Fibroblast of mammary gland (primary cell): Measurements from ENCODE around the gene YTHDF2.
"Not testable (repeated sequence)": the region's sequence is repeated elsewhere in the genome, so short reads cannot be mapped to it uniquely, and the experiment has no call there.

ENCODE experiments used
- DNase-seq: peaks from one replicate; pipeline ENCODE4 v3.0.0-alpha.2; 2010; ENCODE audit warnings: low read depth
- H3K4me3 ChIP-seq: 2 replicates; pipeline ENCODE4 v1.5.1; 2011; ENCODE audit warnings: low read depth, mild to moderate bottlenecking, low read length, moderate library complexity; ENCODE audit not compliant: control insufficient read depth
- TF ChIP-seq, protein P1 (sequence below): conservative IDR thresholded peaks from 2 replicates; pipeline ENCODE4 v1.5.1; 2011; ENCODE audit warnings: low read depth, low read length, inconsistent platforms; ENCODE audit not compliant: control insufficient read depth, insufficient read depth

Gene YTHDF2

DNA sequence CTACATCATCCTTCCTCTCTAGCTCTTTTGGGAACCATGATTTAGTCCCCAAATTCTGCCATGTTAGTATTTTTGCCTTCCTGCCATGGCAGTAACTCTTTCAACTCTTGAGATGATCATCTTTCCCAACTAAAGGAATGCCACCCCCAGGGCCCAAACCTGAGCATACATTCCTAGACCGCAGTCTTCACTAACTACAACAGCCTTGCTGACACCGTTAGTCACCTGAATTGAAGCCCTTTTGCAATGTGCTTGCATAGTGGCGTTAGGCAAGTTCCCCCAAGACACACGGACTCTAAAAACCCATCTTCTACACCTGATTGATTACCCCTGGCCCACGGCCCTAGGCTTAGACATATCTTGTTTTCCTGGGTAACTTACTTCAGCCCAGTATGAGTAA, 16.4 kb upstream of the YTHDF2 start:
- no peak for DNase-seq
- H3K4me3 ChIP-seq = no peak overlapping the region
- TF ChIP-seq, protein P1, sequence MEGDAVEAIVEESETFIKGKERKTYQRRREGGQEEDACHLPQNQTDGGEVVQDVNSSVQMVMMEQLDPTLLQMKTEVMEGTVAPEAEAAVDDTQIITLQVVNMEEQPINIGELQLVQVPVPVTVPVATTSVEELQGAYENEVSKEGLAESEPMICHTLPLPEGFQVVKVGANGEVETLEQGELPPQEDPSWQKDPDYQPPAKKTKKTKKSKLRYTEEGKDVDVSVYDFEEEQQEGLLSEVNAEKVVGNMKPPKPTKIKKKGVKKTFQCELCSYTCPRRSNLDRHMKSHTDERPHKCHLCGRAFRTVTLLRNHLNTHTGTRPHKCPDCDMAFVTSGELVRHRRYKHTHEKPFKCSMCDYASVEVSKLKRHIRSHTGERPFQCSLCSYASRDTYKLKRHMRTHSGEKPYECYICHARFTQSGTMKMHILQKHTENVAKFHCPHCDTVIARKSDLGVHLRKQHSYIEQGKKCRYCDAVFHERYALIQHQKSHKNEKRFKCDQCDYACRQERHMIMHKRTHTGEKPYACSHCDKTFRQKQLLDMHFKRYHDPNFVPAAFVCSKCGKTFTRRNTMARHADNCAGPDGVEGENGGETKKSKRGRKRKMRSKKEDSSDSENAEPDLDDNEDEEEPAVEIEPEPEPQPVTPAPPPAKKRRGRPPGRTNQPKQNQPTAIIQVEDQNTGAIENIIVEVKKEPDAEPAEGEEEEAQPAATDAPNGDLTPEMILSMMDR = no peak

DNA sequence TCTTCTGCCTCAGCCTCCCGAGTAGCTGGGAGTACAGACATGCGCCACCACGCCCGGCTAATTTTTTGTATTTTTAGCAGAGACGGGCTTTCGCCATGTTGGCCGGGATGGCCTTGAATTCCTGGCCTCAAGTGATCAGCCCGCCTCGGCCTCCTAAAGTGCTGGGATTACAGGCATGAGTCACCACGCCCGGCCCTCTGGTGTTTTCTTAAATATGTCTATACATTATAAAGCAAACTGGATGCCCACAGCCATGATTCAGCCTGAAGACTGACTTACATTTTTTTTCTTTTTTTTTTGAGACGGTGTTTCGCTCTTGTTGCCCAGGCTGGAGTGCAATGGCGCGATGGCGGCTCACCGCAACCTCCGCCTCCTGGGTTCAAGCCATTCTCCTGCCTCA, 14.8 kb upstream of the YTHDF2 start:
- not testable (repeated sequence) for H3K4me3 ChIP-seq, DNase-seq

DNA sequence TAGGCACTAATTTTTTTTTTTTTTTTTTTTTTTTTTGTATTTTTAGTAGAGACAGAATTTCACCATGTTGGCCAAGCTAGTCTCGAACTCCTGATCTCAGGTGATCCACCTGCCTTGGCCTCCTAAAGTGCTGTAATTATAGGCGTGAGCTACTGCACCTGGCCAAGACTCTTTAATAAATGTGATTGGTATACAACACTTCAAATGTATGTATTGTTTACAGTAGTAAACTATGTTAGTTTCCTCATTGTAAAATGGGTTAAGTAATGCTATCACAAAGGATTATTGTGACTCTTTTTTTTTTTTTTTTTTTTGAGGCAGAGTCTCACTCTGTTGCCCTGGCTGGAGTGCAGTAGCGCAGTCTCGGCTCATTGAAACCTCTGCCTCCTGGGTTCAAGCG, 11.4 kb upstream of the YTHDF2 start:
- not testable (repeated sequence) for DNase-seq, H3K4me3 ChIP-seq

DNA sequence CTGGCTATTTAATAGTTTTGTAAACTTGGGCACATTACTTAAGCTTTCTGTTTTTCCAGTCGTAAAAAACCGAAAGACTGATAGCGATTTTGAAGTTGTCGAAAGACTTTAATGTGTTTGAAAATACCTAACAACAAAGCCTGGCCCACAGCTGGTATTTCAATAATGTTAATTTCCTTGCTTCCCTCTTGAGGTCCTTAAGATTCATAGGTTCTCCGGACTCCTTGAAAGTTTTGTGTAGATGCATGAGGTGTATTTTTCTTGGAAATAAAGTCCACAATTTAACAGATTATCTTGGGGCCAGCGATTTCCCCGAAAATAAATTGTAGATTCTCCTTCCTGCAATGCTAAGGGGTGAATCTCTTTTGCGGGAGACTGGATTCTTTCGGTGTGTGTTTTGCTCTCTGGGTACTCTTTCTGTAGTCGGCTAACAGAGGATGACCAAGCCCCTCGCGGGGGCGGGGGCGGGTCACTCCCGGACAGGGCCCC, 735 bp upstream of the YTHDF2 start:
- H3K4me3 ChIP-seq = peak overlapping the region; percentile 60
- TF ChIP-seq, protein P1 = no peak
- DNase-seq = no peak

DNA sequence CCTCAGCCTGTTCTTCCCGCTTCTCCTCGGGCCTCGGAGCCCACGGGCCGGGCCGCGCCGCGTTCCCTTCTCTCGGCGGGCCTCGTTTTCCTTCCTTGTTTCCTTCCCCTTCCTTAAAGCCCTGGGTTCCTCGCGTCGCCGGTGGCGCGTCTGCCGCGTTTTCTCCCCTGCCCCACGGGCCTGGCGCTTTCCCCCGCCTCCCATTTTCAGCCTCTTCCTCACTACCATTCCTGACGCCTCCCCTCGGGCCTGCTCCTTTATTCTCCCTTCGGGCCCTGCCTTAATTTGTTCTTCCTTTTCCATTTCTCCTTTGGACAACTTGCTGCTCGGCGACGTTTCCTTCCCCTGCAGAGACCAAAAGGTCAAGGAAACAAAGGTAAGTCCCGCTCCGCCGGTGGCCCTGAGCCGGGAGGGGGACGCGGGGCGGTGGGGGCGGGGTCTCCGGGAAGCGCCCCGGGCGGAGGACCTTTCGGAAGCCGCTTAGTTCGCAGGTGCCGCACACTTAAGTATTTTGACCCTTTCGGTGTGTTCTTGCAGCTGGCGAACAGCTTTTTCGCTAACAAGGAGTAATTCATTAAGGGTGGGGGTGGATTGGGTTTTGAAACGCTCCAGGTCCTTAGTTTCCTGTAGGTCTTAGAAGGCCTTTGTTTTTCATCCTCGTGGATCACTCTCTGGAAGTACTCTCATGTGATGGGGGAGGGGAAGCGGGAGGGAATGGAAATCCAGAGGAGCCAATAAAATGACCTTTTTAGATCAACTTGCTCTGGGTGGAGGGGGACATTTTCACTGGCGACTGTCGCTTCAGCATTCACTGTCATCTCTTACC, 780 bp downstream of the YTHDF2 start:
- DNase-seq = peak; percentile 47

DNA sequence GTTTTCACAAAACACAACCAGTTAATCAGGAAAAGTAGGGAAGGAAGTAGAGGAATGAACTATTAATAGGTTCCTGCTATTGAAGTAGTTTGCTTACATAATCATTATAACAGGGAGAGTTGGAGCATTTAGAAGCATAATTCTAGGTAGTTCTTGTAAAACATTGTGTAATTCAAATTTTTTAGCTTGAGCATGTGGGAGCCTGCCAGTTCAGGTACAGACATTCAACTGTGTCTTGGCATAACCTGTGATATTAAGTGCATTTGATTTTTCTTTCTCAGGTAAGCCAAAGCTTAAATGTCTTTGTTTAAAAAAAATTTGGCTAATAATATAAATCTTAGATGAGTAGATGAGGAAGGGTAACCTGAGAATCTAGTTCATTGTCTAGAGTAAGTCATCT, 3.4 kb downstream of the YTHDF2 start:
- no peak overlapping the region for H3K4me3 ChIP-seq
- TF ChIP-seq, protein P1 = no peak
- no peak for DNase-seq

More for the DNA sequence above, 780 bp downstream of the YTHDF2 start:
- peak overlapping the region; percentile 91 for H3K4me3 ChIP-seq
- TF ChIP-seq, protein P1 = no peak

DNA sequence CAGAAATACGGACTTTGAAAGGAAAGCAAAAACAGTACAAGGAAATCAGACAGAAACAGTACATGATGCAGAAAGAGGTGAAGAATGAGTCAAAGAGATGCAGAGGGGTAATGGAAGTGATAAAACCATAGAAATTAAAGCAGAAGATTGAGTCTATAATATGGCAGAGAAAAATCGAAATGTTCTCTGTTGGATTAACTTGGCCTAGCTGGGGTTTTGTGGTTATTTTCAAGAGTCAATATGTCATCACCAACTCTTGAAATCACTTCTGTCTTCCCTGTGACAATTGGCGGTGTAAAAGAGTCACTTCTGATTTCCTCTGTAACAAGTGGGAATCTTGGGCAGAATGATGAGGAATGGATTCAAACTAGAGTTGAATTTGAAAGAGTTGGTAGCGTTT, 7.4 kb downstream of the YTHDF2 start:
- DNase-seq = no peak
- TF ChIP-seq, protein P1 = no peak
- no peak overlapping the region for H3K4me3 ChIP-seq
